ENCODE measurements around the gene SH3TC1.

The SH3TC1 gene

GRCh38 chr4:8152865-8153257, 46.2 kb upstream of the SH3TC1 start:
- no peak overlapping the region for H3K4me2 ChIP-seq (ENCODE audit: low read length)
- H3K9ac ChIP-seq (ENCODE audit: low read length) = no peak overlapping the region
- H3K79me1 ChIP-seq (ENCODE audit: low read length) = no peaks in the 10 kb centered on the region
- no peak overlapping the region for H4K5ac ChIP-seq (ENCODE audit: low read length)
- H3K27ac ChIP-seq (ENCODE audit: low read depth, low read length) = no peak overlapping the region
- no peak overlapping the region for H2BK120ac ChIP-seq (ENCODE audit: low read depth, low read length)
- no peak overlapping the region for H3K56ac ChIP-seq (ENCODE audit: low read length)
- no peak overlapping the region for H3K4ac ChIP-seq (ENCODE audit: low read depth, low read length)
- H3K23ac ChIP-seq (ENCODE audit: low read length) = no peak overlapping the region
- H2BK15ac ChIP-seq (replicated peaks; ENCODE audit: low read depth) = no peak overlapping the region
- no peak for DNase-seq
- H3K27me3 ChIP-seq (ENCODE audit: insufficient read depth, low read length, poor library complexity) = peaks cover 6% of the 10 kb centered on the region
- no peaks in the 10 kb centered on the region for H3K4me1 ChIP-seq (ENCODE audit: control insufficient read depth, low read depth, low read length)
- H4K8ac ChIP-seq (ENCODE audit: low read depth, low read length) = no peak overlapping the region
- H3K18ac ChIP-seq (ENCODE audit: low read length) = no peak overlapping the region
- WGBS (ENCODE audit: extremely low coverage, insufficient coverage, low lambda C conversion rate) = no CpG with 5 or more reads among the region's 6 CpGs
- H3K79me2 ChIP-seq (ENCODE audit: control insufficient read depth, insufficient read depth, low read length) = no peaks in the 10 kb centered on the region
- H2BK5ac ChIP-seq (ENCODE audit: low read length) = no peak overlapping the region
- H3K36me3 ChIP-seq (ENCODE audit: control insufficient read depth, insufficient read depth, low read length) = no peaks in the 10 kb centered on the region
- no peak overlapping the region for H3K4me3 ChIP-seq (ENCODE audit: low read length)
- no peak overlapping the region for H2AK5ac ChIP-seq (ENCODE audit: low read length)

GRCh38 chr4:8153441-8153840, 45.6 kb upstream of the SH3TC1 start:
- H3K79me2 ChIP-seq (ENCODE audit: control insufficient read depth, insufficient read depth, low read length) = no peaks in the 10 kb centered on the region
- no peak overlapping the region for H3K27ac ChIP-seq (ENCODE audit: low read depth, low read length)
- WGBS (ENCODE audit: extremely low coverage, insufficient coverage, low lambda C conversion rate) = no CpG with 5 or more reads among the region's 10 CpGs
- H3K4me2 ChIP-seq (ENCODE audit: low read length) = no peak overlapping the region
- no peak overlapping the region for H3K4ac ChIP-seq (ENCODE audit: low read depth, low read length)
- H3K4me1 ChIP-seq (ENCODE audit: control insufficient read depth, low read depth, low read length) = no peaks in the 10 kb centered on the region
- H3K18ac ChIP-seq (ENCODE audit: low read length) = no peak overlapping the region
- no peak overlapping the region for H4K5ac ChIP-seq (ENCODE audit: low read length)
- DNase-seq = no peak
- H3K27me3 ChIP-seq (ENCODE audit: insufficient read depth, low read length, poor library complexity) = peaks cover 8% of the 10 kb centered on the region
- H2BK15ac ChIP-seq (replicated peaks; ENCODE audit: low read depth) = no peak overlapping the region
- no peak overlapping the region for H3K9ac ChIP-seq (ENCODE audit: low read length)
- no peak overlapping the region for H2BK120ac ChIP-seq (ENCODE audit: low read depth, low read length)
- H3K36me3 ChIP-seq (ENCODE audit: control insufficient read depth, insufficient read depth, low read length) = no peaks in the 10 kb centered on the region
- no peak overlapping the region for H4K8ac ChIP-seq (ENCODE audit: low read depth, low read length)
- no peak overlapping the region for H3K23ac ChIP-seq (ENCODE audit: low read length)
- H2AK5ac ChIP-seq (ENCODE audit: low read length) = no peak overlapping the region
- no peaks in the 10 kb centered on the region for H3K79me1 ChIP-seq (ENCODE audit: low read length)
- no peak overlapping the region for H3K4me3 ChIP-seq (ENCODE audit: low read length)
- no peak overlapping the region for H2BK5ac ChIP-seq (ENCODE audit: low read length)
- no peak overlapping the region for H3K56ac ChIP-seq (ENCODE audit: low read length)

GRCh38 chr4:8155048-8155447, 44.0 kb upstream of the SH3TC1 start:
- peaks cover 15% of the 10 kb centered on the region for H3K27me3 ChIP-seq (ENCODE audit: insufficient read depth, low read length, poor library complexity)
- no peak overlapping the region for H4K8ac ChIP-seq (ENCODE audit: low read depth, low read length)
- H2AK5ac ChIP-seq (ENCODE audit: low read length) = no peak overlapping the region
- no peak overlapping the region for H2BK15ac ChIP-seq (replicated peaks; ENCODE audit: low read depth)
- WGBS (ENCODE audit: extremely low coverage, insufficient coverage, low lambda C conversion rate) = no CpG with 5 or more reads among the region's 6 CpGs
- peaks cover 1% of the 10 kb centered on the region for H3K4me1 ChIP-seq (ENCODE audit: control insufficient read depth, low read depth, low read length)
- H2BK5ac ChIP-seq (ENCODE audit: low read length) = no peak overlapping the region
- no peak overlapping the region for H3K56ac ChIP-seq (ENCODE audit: low read length)
- no peaks in the 10 kb centered on the region for H3K36me3 ChIP-seq (ENCODE audit: control insufficient read depth, insufficient read depth, low read length)
- no peak overlapping the region for H3K4ac ChIP-seq (ENCODE audit: low read depth, low read length)
- DNase-seq = no peak
- H3K4me3 ChIP-seq (ENCODE audit: low read length) = no peak overlapping the region
- no peak overlapping the region for H3K27ac ChIP-seq (ENCODE audit: low read depth, low read length)
- H3K79me1 ChIP-seq (ENCODE audit: low read length) = no peaks in the 10 kb centered on the region
- H2BK120ac ChIP-seq (ENCODE audit: low read depth, low read length) = no peak overlapping the region
- H3K79me2 ChIP-seq (ENCODE audit: control insufficient read depth, insufficient read depth, low read length) = no peaks in the 10 kb centered on the region
- H3K9ac ChIP-seq (ENCODE audit: low read length) = no peak overlapping the region
- H4K5ac ChIP-seq (ENCODE audit: low read length) = no peak overlapping the region
- no peak overlapping the region for H3K18ac ChIP-seq (ENCODE audit: low read length)
- no peak overlapping the region for H3K4me2 ChIP-seq (ENCODE audit: low read length)
- no peak overlapping the region for H3K23ac ChIP-seq (ENCODE audit: low read length)

- Histone ChIP-seq H3K27me3 (ENCODE audit: insufficient read depth, low read length, poor library complexity) (peaks cover 15% of the 10 kb centered on the region), H3K4ac (ENCODE audit: low read depth, low read length) (no peak overlapping the region), H3K4me2 (ENCODE audit: low read length) (no peak overlapping the region), H4K5ac (ENCODE audit: low read length) (no peak overlapping the region), H3K27ac (ENCODE audit: low read depth, low read length) (no peak overlapping the region), H2BK120ac (ENCODE audit: low read depth, low read length) (no peak overlapping the region), H3K4me3 (ENCODE audit: low read length) (no peak overlapping the region), H2AK5ac (ENCODE audit: low read length) (no peak overlapping the region), H3K23ac (ENCODE audit: low read length) (no peak overlapping the region), H3K36me3 (ENCODE audit: control insufficient read depth, insufficient read depth, low read length) (no peaks in the 10 kb centered on the region), H3K9ac (ENCODE audit: low read length) (no peak overlapping the region), H2BK15ac (replicated peaks; ENCODE audit: low read depth) (no peak overlapping the region), H3K79me2 (ENCODE audit: control insufficient read depth, insufficient read depth, low read length) (no peaks in the 10 kb centered on the region), H2BK5ac (ENCODE audit: low read length) (no peak overlapping the region), H3K79me1 (ENCODE audit: low read length) (no peaks in the 10 kb centered on the region), H3K4me1 (ENCODE audit: control insufficient read depth, low read depth, low read length) (peaks cover 1% of the 10 kb centered on the region), H3K18ac (ENCODE audit: low read length) (no peak overlapping the region), H3K56ac (ENCODE audit: low read length) (no peak overlapping the region), H4K8ac (ENCODE audit: low read depth, low read length) (no peak overlapping the region)
- DNase-seq = peak; percentile 44
- WGBS (ENCODE audit: extremely low coverage, insufficient coverage, low lambda C conversion rate) = no CpG with 5 or more reads among the region's 14 CpGs
Measured at GRCh38 chr4:8155660-8156421, 43.2 kb upstream of the SH3TC1 start.

- H3K23ac ChIP-seq (ENCODE audit: low read length) = no peak overlapping the region
- no peak overlapping the region for H2AK5ac ChIP-seq (ENCODE audit: low read length)
- no peak overlapping the region for H3K18ac ChIP-seq (ENCODE audit: low read length)
- H3K4me1 ChIP-seq (ENCODE audit: control insufficient read depth, low read depth, low read length) = peaks cover 1% of the 10 kb centered on the region
- no peak overlapping the region for H4K5ac ChIP-seq (ENCODE audit: low read length)
- H3K79me1 ChIP-seq (ENCODE audit: low read length) = no peaks in the 10 kb centered on the region
- no peak for DNase-seq
- H2BK120ac ChIP-seq (ENCODE audit: low read depth, low read length) = no peak overlapping the region
- no peak overlapping the region for H3K4me2 ChIP-seq (ENCODE audit: low read length)
- WGBS (ENCODE audit: extremely low coverage, insufficient coverage, low lambda C conversion rate) = no CpG with 5 or more reads among the region's 8 CpGs
- no peak overlapping the region for H2BK15ac ChIP-seq (replicated peaks; ENCODE audit: low read depth)
- peaks cover 15% of the 10 kb centered on the region for H3K27me3 ChIP-seq (ENCODE audit: insufficient read depth, low read length, poor library complexity)
- no peak overlapping the region for H3K4ac ChIP-seq (ENCODE audit: low read depth, low read length)
- H3K56ac ChIP-seq (ENCODE audit: low read length) = no peak overlapping the region
- no peak overlapping the region for H3K4me3 ChIP-seq (ENCODE audit: low read length)
- H3K9ac ChIP-seq (ENCODE audit: low read length) = no peak overlapping the region
- no peaks in the 10 kb centered on the region for H3K36me3 ChIP-seq (ENCODE audit: control insufficient read depth, insufficient read depth, low read length)
- no peak overlapping the region for H3K27ac ChIP-seq (ENCODE audit: low read depth, low read length)
- H3K79me2 ChIP-seq (ENCODE audit: control insufficient read depth, insufficient read depth, low read length) = no peaks in the 10 kb centered on the region
- H4K8ac ChIP-seq (ENCODE audit: low read depth, low read length) = no peak overlapping the region
- H2BK5ac ChIP-seq (ENCODE audit: low read length) = no peak overlapping the region
Measured at GRCh38 chr4:8156617-8157016, 42.5 kb upstream of the SH3TC1 start.

GRCh38 chr4:8157496-8157895, 41.6 kb upstream of the SH3TC1 start:
- WGBS (ENCODE audit: extremely low coverage, insufficient coverage, low lambda C conversion rate) = no CpG with 5 or more reads among the region's 15 CpGs
- H4K8ac ChIP-seq (ENCODE audit: low read depth, low read length) = no peak overlapping the region
- no peak overlapping the region for H3K18ac ChIP-seq (ENCODE audit: low read length)
- H3K56ac ChIP-seq (ENCODE audit: low read length) = no peak overlapping the region
- H2BK120ac ChIP-seq (ENCODE audit: low read depth, low read length) = no peak overlapping the region
- H3K27ac ChIP-seq (ENCODE audit: low read depth, low read length) = no peak overlapping the region
- H3K4me2 ChIP-seq (ENCODE audit: low read length) = no peak overlapping the region
- H3K4ac ChIP-seq (ENCODE audit: low read depth, low read length) = no peak overlapping the region
- H3K23ac ChIP-seq (ENCODE audit: low read length) = no peak overlapping the region
- peaks cover 1% of the 10 kb centered on the region for H3K4me1 ChIP-seq (ENCODE audit: control insufficient read depth, low read depth, low read length)
- H2BK5ac ChIP-seq (ENCODE audit: low read length) = no peak overlapping the region
- H3K79me2 ChIP-seq (ENCODE audit: control insufficient read depth, insufficient read depth, low read length) = no peaks in the 10 kb centered on the region
- H3K4me3 ChIP-seq (ENCODE audit: low read length) = no peak overlapping the region
- H3K36me3 ChIP-seq (ENCODE audit: control insufficient read depth, insufficient read depth, low read length) = no peaks in the 10 kb centered on the region
- no peaks in the 10 kb centered on the region for H3K79me1 ChIP-seq (ENCODE audit: low read length)
- DNase-seq = no peak
- no peak overlapping the region for H2AK5ac ChIP-seq (ENCODE audit: low read length)
- peaks cover 15% of the 10 kb centered on the region for H3K27me3 ChIP-seq (ENCODE audit: insufficient read depth, low read length, poor library complexity)
- H3K9ac ChIP-seq (ENCODE audit: low read length) = no peak overlapping the region
- H2BK15ac ChIP-seq (replicated peaks; ENCODE audit: low read depth) = no peak overlapping the region
- H4K5ac ChIP-seq (ENCODE audit: low read length) = no peak overlapping the region
